Measurements from ENCODE around the gene TOM1L2. TPM values are rescaled to one million over a fixed set of nuclear protein-coding genes. Genes with fewer than 3 reads are reported as not detected.

TOM1L2 gene
- total and polyA plus RNA-seq, 2 donors (not counting 1 experiment from before 2014, with no cell fraction given), result 33.9 to 35.9 TPM

GRCh38 chr17:17859909-17860765, 112.1 kb downstream of the TOM1L2 start:
- Histone ChIP-seq H3K79me2 (ENCODE audit: control insufficient read depth, insufficient read depth, low read length) (no peaks in the 10 kb centered on the region), H3K36me3 (ENCODE audit: control insufficient read depth, insufficient read depth, low read length) (no peaks in the 10 kb centered on the region), H3K27ac (ENCODE audit: insufficient read depth, low read length) (no peak overlapping the region), H3K9ac (ENCODE audit: insufficient read depth, low read length) (no peak overlapping the region), H3K27me3 (ENCODE audit: control insufficient read depth, insufficient read depth, low read length) (no peaks in the 10 kb centered on the region), H3K9me3 (ENCODE audit: control insufficient read depth, insufficient read depth, low read depth, low read length) (no peaks in the 10 kb centered on the region), H4K20me1 (ENCODE audit: control insufficient read depth, extremely low read depth, insufficient read depth, low read length) (no peaks in the 10 kb centered on the region), H3K4me3 (replicated peaks in 1 of 4; ENCODE audit: control extremely low read depth in 1 of 4, insufficient read depth in 1 of 4, low read depth in 3 of 4, low read length in 4 of 4) (no peak overlapping the region), H2AFZ (ENCODE audit: low read length) (no peak overlapping the region), H3K4me1 (ENCODE audit: control insufficient read depth, extremely low read depth, insufficient read depth, low read length) (no peaks in the 10 kb centered on the region), H3K4me2 (ENCODE audit: extremely low read depth, insufficient read depth, low read length) (no peak overlapping the region)
- peak; percentile 25 to 57 for DNase-seq (ENCODE audit: low read depth in 2 of 2)
- TF ChIP-seq EZH2 (IDR thresholded peaks at IDR 0.05; ENCODE audit: low read length, missing control alignments), result no peak
- TF ChIP-seq, protein P1, sequence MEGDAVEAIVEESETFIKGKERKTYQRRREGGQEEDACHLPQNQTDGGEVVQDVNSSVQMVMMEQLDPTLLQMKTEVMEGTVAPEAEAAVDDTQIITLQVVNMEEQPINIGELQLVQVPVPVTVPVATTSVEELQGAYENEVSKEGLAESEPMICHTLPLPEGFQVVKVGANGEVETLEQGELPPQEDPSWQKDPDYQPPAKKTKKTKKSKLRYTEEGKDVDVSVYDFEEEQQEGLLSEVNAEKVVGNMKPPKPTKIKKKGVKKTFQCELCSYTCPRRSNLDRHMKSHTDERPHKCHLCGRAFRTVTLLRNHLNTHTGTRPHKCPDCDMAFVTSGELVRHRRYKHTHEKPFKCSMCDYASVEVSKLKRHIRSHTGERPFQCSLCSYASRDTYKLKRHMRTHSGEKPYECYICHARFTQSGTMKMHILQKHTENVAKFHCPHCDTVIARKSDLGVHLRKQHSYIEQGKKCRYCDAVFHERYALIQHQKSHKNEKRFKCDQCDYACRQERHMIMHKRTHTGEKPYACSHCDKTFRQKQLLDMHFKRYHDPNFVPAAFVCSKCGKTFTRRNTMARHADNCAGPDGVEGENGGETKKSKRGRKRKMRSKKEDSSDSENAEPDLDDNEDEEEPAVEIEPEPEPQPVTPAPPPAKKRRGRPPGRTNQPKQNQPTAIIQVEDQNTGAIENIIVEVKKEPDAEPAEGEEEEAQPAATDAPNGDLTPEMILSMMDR (conservative IDR thresholded peaks at IDR 0.05 in 1 of 2, IDR thresholded peaks at IDR 0.05 in 1 of 2; ENCODE audit: low read depth in 1 of 2, low read length in 2 of 2), result peak; percentile 95 to 98

- Histone ChIP-seq H4K20me1 (ENCODE audit: control insufficient read depth, extremely low read depth, insufficient read depth, low read length) (no peaks in the 10 kb centered on the region), H3K36me3 (ENCODE audit: control insufficient read depth, insufficient read depth, low read length) (no peaks in the 10 kb centered on the region), H3K4me1 (ENCODE audit: control insufficient read depth, extremely low read depth, insufficient read depth, low read length) (peaks cover 8% of the 10 kb centered on the region), H2AFZ (ENCODE audit: low read length) (no peak overlapping the region), H3K4me3 (replicated peaks in 1 of 4; ENCODE audit: control extremely low read depth in 1 of 4, insufficient read depth in 1 of 4, low read depth in 3 of 4, low read length in 4 of 4) (no peak overlapping the region), H3K9me3 (ENCODE audit: control insufficient read depth, insufficient read depth, low read depth, low read length) (no peaks in the 10 kb centered on the region), H3K9ac (ENCODE audit: insufficient read depth, low read length) (no peak overlapping the region), H3K27me3 (ENCODE audit: control insufficient read depth, insufficient read depth, low read length) (no peaks in the 10 kb centered on the region), H3K4me2 (ENCODE audit: extremely low read depth, insufficient read depth, low read length) (no peak overlapping the region), H3K27ac (ENCODE audit: insufficient read depth, low read length) (no peak overlapping the region), H3K79me2 (ENCODE audit: control insufficient read depth, insufficient read depth, low read length) (no peaks in the 10 kb centered on the region)
- no peak for DNase-seq (ENCODE audit: low read depth in 2 of 2)
- TF ChIP-seq EZH2 (IDR thresholded peaks at IDR 0.05; ENCODE audit: low read length, missing control alignments), result no peak
- TF ChIP-seq, protein P1 (conservative IDR thresholded peaks at IDR 0.05 in 1 of 2, IDR thresholded peaks at IDR 0.05 in 1 of 2; ENCODE audit: low read depth in 1 of 2, low read length in 2 of 2), result no peak
Observed at GRCh38 chr17:17857496-17857895, 114.7 kb downstream of the TOM1L2 start.

GRCh38 chr17:17856386-17856785, 115.8 kb downstream of the TOM1L2 start:
- Histone ChIP-seq H3K4me3 (replicated peaks in 1 of 4; ENCODE audit: control extremely low read depth in 1 of 4, insufficient read depth in 1 of 4, low read depth in 3 of 4, low read length in 4 of 4) (no peak overlapping the region), H3K4me1 (ENCODE audit: control insufficient read depth, extremely low read depth, insufficient read depth, low read length) (peaks cover 8% of the 10 kb centered on the region), H3K4me2 (ENCODE audit: extremely low read depth, insufficient read depth, low read length) (no peak overlapping the region), H3K9me3 (ENCODE audit: control insufficient read depth, insufficient read depth, low read depth, low read length) (no peaks in the 10 kb centered on the region), H3K36me3 (ENCODE audit: control insufficient read depth, insufficient read depth, low read length) (no peaks in the 10 kb centered on the region), H4K20me1 (ENCODE audit: control insufficient read depth, extremely low read depth, insufficient read depth, low read length) (no peaks in the 10 kb centered on the region), H3K79me2 (ENCODE audit: control insufficient read depth, insufficient read depth, low read length) (no peaks in the 10 kb centered on the region), H3K27ac (ENCODE audit: insufficient read depth, low read length) (no peak overlapping the region), H3K27me3 (ENCODE audit: control insufficient read depth, insufficient read depth, low read length) (no peaks in the 10 kb centered on the region), H3K9ac (ENCODE audit: insufficient read depth, low read length) (no peak overlapping the region), H2AFZ (ENCODE audit: low read length) (no peak overlapping the region)
- no peak for DNase-seq (ENCODE audit: low read depth in 2 of 2)
- no peak for TF ChIP-seq EZH2 (IDR thresholded peaks at IDR 0.05; ENCODE audit: low read length, missing control alignments)
- TF ChIP-seq, protein P1 (conservative IDR thresholded peaks at IDR 0.05 in 1 of 2, IDR thresholded peaks at IDR 0.05 in 1 of 2; ENCODE audit: low read depth in 1 of 2, low read length in 2 of 2), result no peak

All from fibroblast of lung (primary cell).